Epithelial cell of proximal tubule (primary cell): ENCODE measurements around the gene ATP11A. TPM values are rescaled to one million over a fixed set of nuclear protein-coding genes. Genes with fewer than 3 reads are reported as not detected.

Experiments used
- DNase-seq: peaks from one replicate; pipeline ENCODE4 v3.0.0-alpha.2; 2011; ENCODE audit warnings: low read depth
- H3K4me3 ChIP-seq: 2 replicates; pipeline ENCODE4 v1.5.1; 2011; ENCODE audit warnings: low read depth, mild to moderate bottlenecking, low read length
- total RNA-seq: library from RNA; depleted of rRNA; stranded (reverse); fragments of >200 nt; gene quantifications from 2 replicates; pipeline ENCODE4 v1.2.3, GENCODE V29; 2015
- TF ChIP-seq, protein P1 (sequence below): conservative IDR thresholded peaks from 2 replicates; pipeline ENCODE4 v1.5.1; 2012; ENCODE audit warnings: low read depth, mild to moderate bottlenecking, low read length

The ATP11A gene
- total RNA-seq, 1 donor from 2014 or later, result 27.2 TPM

DNA sequence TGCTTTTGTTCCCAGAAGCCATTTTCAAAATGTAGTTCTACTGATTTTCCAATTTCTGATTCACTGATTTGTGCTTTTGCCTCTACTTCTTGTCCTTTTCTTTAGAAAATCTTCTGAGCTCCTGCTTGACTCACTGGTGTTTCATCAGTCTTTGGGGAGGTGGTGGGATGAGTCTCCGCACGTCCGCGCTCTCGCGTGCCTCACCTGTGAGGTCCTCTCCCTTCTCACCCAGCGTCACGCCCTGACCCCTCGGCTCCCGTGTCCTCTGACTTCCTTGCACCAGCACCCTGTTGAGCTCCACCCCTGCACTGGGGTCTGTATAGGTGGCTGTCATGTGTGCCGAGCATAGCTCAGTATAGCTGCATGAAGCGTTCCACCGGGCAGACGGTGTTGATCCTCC, 226.5 kb downstream of the ATP11A start:
- H3K4me3 ChIP-seq, result no peak overlapping the region
- no peak for DNase-seq
- TF ChIP-seq, protein P1, sequence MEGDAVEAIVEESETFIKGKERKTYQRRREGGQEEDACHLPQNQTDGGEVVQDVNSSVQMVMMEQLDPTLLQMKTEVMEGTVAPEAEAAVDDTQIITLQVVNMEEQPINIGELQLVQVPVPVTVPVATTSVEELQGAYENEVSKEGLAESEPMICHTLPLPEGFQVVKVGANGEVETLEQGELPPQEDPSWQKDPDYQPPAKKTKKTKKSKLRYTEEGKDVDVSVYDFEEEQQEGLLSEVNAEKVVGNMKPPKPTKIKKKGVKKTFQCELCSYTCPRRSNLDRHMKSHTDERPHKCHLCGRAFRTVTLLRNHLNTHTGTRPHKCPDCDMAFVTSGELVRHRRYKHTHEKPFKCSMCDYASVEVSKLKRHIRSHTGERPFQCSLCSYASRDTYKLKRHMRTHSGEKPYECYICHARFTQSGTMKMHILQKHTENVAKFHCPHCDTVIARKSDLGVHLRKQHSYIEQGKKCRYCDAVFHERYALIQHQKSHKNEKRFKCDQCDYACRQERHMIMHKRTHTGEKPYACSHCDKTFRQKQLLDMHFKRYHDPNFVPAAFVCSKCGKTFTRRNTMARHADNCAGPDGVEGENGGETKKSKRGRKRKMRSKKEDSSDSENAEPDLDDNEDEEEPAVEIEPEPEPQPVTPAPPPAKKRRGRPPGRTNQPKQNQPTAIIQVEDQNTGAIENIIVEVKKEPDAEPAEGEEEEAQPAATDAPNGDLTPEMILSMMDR, result no peak

DNA sequence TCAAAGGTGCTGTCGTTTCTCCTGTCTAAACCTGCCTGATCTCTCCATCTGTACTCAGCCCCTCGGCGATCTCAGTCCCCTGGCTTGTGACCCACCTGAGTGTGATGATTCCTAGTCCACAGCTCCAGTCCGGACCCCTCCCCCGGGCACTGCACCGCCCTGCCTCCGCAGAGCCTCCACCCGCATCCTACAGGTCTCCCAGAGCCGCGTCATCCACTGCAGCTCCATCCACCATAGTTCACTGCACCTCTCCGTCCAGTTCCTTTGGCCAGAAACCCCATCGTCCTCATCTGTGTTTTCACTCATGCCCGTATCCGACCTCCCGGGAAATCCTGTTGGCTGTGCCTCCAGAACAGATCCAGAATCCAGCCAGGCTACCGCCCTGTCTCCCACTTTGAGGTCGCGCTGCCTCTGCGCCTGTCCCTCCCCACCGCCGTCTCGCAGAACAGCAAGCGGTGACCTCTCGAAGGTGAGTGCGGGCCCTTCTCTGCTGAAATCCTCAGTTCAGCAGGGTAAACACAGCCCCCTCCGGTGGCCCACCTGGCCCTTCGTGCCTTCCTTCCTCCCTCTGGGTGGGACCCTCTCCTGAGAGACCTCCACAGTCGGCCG, 227.3 kb downstream of the ATP11A start:
- TF ChIP-seq, protein P1, result no peak
- DNase-seq, result no peak
- H3K4me3 ChIP-seq, result no peak overlapping the region

- DNase-seq, result no peak
- no peak overlapping the region for H3K4me3 ChIP-seq
- TF ChIP-seq, protein P1, result no peak
Observed at GRCh38 chr13:112917737-112918136, 227.9 kb downstream of the ATP11A start.

- H3K4me3 ChIP-seq, result no peak overlapping the region
- DNase-seq, result no peak
- TF ChIP-seq, protein P1, result no peak
Observed at GRCh38 chr13:112918266-112918665, 228.4 kb downstream of the ATP11A start.

- DNase-seq, result no peak
- H3K4me3 ChIP-seq, result no peak overlapping the region
- TF ChIP-seq, protein P1, result no peak
Observed at GRCh38 chr13:112918746-112919145, 228.9 kb downstream of the ATP11A start.

DNA sequence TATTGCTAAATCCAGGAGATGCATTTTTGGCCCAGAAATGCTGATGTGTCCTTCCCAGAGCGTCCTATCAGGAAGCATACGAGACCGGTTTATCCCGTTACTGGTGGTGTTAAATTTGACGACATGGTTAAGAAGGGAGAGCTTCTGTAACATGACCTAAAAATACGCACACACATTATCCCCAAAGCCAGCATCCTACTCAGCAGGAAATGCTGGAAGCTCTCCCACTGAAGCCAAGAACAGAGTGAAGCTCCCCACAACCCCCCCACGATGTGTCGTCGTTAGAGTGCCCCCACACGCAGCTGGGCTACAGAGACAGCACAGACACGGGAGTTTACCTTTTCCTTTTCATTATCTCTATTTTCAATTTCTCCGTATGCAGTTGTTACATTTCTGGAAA, 234.1 kb downstream of the ATP11A start:
- DNase-seq, result no peak
- TF ChIP-seq, protein P1, result no peak
- H3K4me3 ChIP-seq, result no peak overlapping the region

DNA sequence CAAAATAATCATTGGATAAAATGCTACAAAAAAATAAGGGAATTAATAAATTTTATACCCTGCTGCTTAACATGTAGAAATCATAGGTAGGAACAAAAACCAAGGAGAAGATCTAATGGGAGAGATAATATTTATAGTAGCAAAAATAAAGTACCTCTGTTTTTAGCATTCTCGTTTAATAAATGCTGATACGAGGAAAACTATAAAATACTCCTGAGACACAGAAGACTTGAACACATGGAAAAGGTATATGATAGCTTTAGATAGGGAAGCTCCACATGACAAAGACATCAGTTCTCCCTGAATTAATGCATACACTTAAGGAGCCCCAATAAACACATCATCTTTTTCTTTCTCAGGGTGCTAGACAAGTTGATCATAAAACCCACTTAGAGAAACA, 234.5 kb downstream of the ATP11A start:
- H3K4me3 ChIP-seq, result no peak overlapping the region
- DNase-seq, result no peak
- TF ChIP-seq, protein P1, result no peak
